ENCODE measurements around the gene KNDC1.

Gene KNDC1

GRCh38 chr10:133196221-133196915, 36.3 kb downstream of the KNDC1 start:
- no peak for DNase-seq

GRCh38 chr10:133196936-133197758, 37.1 kb downstream of the KNDC1 start:
- no peak for DNase-seq

DNA sequence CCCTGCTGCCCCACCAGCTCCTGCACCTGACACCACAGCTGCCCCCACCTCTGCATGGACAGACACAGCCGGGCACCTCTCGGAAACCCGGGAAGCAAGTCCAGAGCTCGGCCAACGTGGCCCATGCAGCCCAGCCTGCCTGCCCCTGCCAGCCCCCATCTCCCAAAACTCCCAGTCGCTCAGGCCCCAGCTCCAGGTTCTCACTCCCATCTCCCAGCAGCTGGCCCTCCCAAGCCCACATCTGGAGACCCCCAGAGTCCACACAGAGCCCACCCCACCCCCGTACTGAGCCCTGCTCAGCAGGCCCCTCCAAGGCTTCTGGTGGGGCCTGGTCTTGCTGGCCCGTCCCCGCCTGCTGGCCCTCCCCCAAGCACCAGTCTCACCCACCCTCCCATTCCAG, 37.8 kb downstream of the KNDC1 start:
- DNase-seq, result no peak

DNA sequence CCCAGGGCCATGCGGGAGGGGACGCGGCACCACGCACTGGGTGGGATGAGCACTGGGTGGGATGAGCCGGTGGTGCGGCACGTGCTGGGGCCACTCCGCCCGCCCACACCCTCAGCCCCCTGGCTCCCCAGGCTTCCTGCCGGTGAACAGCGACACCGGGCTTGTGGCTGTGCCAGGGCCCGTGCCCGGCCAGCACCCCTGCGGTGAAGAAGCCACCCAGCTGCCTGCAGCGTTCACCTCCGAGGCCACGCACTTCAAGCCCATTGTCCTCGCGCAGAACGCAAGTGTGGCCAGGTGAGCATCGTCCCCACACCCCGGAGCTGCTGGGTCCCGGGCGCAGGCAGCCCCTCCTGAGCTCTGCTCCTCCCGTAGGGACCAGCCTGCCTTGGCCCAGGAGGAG, 38.2 kb downstream of the KNDC1 start:
- no peak for DNase-seq

DNA sequence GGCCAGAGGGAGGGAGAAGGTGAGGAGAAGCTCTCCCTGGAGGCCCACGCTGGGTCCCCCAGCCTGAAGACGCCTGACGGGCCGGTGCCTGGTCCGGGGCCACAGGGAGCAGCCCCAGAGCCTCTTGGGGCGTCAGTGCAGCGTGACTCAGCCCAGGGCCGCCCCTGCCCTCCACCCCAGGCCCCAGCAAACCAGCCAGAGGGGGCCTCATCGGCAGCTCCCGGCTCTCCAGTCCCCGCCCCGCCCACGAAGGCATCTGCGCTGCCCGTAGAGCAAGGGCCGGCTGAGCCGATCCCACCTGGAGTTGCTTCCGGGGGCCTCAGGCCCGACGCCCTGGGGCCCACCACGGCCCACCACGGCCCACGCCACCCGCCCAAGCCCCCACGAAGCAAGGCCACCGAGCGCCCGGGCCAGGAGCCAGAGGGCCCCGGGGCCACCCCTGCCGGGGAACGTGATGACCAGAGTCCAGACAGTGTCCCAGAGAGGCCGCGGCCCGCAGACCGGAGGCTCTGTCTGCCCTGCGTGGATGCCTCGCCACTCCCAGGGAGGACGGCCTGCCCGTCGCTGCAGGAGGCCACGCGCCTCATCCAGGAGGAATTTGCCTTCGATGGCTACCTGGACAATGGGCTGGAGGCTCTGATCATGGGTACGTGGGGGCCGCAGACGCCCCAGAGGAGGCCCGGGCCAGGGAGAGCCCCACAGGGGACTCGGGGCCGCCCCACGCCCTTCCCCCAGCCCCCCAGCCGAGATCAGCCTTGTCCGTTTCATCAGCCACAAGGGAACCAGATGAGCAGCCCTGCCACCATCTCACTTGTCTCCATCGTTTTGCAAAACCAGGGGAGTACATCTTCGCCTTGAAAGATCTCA, 38.8 kb downstream of the KNDC1 start:
- no peak for DNase-seq

- no peak for DNase-seq
Observed at GRCh38 chr10:133199488-133199885, 39.5 kb downstream of the KNDC1 start.

DNA sequence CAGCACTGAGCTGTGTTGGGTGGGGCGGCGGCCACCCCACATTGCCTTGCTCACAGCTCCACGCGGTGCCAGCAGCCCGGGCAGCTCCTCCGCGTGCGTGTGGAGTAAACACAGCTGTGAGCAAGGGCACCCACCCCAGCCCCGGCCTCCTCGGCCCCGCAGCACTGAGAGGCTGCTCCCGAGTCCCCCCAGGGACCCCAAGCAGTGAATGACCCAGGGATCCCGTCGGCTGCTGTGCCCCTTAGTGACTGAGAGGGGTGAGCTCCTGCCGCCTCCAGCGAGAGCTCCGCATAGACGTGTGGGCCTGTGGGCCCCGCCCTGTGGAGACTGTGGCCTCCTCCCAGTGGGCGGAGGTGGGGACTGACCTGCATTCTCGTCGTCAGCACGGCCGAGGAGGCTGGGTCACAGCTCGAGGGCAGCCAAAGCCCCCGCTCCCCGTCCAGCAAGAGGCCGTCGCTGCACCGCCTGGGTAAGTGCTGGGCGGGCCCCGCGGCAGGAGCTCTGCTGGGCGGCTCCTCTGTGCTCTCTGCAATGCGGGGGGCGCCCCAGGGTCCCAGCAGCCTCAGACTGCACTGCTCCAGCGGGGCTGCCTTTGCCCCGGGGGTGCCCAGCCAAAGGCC, 40.1 kb downstream of the KNDC1 start:
- no peak for DNase-seq

DNA sequence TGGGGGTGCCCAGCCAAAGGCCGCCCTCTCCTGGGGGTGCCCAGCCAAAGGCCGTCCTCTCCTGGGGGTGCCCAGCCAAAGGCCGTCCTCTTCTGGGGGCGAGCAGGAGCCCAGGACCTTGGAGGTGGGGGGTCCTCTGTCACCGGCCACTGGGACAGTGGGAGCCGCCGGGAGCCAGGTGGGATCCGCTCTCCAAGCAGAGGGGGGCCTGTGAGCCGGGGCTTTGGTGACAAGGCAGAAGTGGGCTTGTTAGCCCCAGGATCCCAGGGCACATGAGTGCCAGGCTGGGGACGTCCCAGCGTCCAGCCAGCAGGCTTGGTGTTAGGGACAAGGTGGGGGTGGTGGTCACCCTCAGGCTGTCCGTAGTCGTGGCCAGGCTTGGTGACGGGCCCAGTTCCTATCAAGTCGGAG, 40.6 kb downstream of the KNDC1 start:
- DNase-seq, result no peak

- DNase-seq, result no peak
Observed at GRCh38 chr10:133201151-133201947, 41.3 kb downstream of the KNDC1 start.

DNA sequence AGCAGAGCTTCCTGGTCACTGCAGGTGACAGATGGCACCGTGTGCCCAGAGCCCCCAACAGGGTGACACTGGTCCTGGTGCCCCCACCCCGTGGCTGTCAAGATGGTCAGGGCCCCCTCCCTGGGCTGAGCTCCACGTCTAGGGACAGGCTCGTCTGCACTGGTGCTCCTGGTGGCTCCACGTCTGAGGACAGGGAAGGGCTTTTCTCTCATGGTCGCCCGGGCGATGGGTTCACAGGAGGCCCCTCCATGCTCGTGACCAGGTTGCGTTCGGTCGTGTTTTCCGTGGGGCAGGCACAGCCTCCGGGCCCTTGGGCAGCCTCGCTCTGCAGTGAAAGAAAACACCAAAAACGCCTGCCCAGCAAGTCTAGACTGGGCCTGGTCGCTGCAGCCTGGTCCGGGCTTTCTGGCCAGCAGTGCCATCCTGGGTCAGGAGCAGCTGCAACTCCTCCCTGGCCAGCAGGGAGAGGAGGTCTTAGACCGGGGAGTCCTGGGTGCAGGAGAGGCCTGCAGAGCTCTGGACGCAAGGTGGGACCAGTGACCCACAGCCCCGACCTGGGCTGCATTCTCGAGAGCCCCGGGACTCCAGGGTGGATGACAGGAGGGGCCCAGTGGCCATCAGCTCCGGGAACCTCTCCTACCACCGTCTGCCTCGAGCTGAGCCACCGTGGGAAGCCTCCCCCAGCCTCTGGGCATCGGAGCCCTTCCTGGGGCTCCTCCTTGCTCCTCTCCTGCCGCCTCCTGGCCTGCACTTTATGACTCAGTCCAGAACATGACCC, 42.1 kb downstream of the KNDC1 start:
- DNase-seq, result no peak

DNA sequence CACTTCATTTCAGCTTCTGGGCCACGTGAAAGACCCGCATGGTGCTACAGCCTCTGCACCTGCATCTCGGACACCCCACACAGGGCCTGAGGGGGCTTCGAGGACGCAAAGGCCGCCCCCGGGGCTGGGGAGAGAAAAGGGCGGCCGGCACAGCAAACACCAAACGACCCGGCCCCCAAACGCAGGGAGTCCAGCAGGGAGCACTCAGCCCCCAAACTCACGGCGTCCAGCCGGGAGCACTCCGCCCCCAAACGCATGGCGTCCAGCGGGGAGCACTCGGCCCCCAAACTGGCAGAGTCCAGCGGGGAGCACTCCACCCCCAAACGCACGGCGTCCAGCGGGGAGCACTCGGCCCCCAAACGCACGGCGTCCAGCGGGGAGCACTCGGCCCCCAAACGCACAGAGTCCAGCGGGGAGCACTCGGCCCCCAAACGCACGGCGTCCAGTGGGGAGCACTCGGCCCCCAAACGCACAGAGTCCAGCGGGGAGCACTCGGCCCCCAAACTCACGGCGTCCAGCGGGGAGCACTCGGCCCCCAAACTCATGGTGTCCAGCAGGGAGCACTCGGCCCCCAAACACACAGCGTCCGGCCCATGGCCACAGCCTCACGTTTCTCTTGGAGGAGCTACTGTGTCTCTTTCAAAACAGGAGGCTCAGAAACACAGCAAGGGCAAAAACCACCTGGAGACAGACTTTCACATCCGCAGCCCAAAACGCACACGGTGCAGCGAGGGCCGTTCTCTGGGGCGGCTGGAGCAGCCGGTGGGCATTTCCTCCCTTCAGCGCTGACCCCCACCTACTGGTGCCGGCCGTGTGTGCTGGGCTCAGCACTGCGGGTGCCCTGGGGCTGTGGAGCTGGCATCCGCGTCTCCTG, 43.0 kb downstream of the KNDC1 start:
- no peak for DNase-seq

GRCh38 chr10:133203652-133204195, 43.7 kb downstream of the KNDC1 start:
- DNase-seq, result no peak

- no peak for DNase-seq
Observed at GRCh38 chr10:133204226-133205015, 44.4 kb downstream of the KNDC1 start.

DNA sequence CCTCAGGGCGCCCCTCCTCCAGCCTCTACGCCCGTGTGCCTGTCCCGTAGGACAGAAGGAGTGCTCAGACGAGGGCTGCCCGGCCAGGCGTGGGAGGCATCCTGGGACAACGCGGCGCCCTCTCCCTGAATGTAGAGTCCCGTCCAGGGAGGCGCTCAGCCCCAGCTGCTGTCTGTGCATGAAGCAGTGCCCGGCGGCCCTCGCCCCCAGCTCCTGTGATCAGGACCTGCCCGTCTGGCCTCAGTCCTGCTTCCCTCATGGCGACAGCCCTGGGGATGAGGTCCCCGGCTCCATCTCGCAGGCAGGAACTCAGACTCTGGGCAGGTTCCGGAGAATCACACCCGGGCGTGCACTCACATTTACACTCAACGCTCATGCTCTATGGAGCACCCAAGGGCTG, 45.1 kb downstream of the KNDC1 start:
- no peak for DNase-seq

GRCh38 chr10:133206356-133207040, 46.5 kb downstream of the KNDC1 start:
- no peak for DNase-seq

DNA sequence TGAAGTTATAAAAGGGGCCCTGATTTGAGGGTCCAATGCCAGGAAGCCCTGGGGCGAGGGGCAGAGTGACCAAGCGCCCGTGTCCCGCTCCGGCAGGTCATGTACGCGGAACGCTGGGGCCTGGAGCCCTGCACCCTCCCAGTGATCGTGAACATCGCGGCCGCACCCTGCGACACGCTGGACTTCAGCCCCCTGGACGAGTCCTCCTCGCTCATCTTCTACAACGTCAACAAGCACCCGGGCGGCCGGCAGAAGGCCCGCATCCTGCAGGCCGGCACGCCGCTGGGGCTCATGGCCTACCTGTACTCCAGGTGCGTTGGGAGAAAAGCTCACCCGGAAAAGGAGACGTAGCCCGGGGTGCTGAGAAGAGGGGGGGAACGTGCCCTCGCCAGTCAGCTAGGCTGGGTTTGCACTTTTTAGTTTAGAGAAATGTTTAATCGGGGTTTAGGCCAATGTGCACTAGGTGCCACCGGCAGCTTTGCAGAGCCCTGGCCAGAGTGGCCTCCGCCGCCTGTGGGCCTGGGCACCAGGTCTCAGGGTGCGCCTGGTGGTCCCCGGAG, 47.1 kb downstream of the KNDC1 start:
- no peak for DNase-seq

DNA sequence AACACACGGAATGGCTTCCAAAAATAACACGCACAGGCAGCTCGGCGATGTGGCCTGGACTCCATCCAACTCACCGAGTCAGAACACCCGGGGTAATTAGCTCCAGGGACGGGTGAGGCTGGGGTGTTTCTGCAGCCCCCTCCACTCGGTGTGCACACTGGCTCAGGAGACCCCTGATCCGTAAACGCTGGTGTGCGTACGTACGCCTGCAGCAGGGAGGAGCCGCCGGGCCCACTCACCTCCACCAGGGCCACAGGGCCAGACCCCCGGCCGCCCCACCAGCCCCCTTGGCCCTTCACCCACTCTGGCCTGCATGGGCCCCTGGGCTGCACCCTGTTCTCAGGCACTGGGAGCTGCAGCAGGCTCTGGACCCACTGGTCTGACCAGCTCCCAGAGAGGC, 47.6 kb downstream of the KNDC1 start:
- DNase-seq, result no peak

GRCh38 chr10:133208466-133208865, 48.4 kb downstream of the KNDC1 start:
- DNase-seq, result no peak

Data from fibroblast of skin of scalp (primary cell).